PFSK-1 (cell line): ENCODE results near the gene ZNF99.

Experiments
- POLR2AphosphoS5 ChIP-seq: IDR thresholded peaks from 2 replicates; pipeline ENCODE4 v1.6.1; 2012; ENCODE audit warnings: low read depth, mild to moderate bottlenecking, control low read depth, low read length, moderate library complexity
- SIN3A ChIP-seq: IDR thresholded peaks from 2 replicates; pipeline ENCODE4 v1.6.1; 2012; ENCODE audit warnings: mild to moderate bottlenecking, low read length, moderate library complexity, borderline replicate concordance; ENCODE audit not compliant: insufficient read depth

- TF ChIP-seq POLR2AphosphoS5 (no peak), SIN3A (no peak)
These were observed 30.2 kb upstream of the ZNF99 start for GRCh38 chr19:22814124-22814523.
